Lung microvascular endothelial cell (primary cell): ENCODE results near the gene ZNF662. TPM values are rescaled to one million over a fixed set of nuclear protein-coding genes. Genes with fewer than 3 reads are reported as not detected.
"Not testable (repeated sequence)": the region's sequence is repeated elsewhere in the genome, so short reads cannot be mapped to it uniquely, and the experiment has no call there.

Experiments
- DNase-seq, 2 donors: peaks; one replicate each; pipeline versions ENCODE4 v3.0.0 to v3.0.0-alpha.2; 2010; ENCODE audit warnings: low read depth in 2 of 2
- total RNA-seq: library from RNA; depleted of rRNA; stranded (reverse); fragments of >200 nt; gene quantifications from 2 replicates; pipeline ENCODE4 v1.2.1, GENCODE V29; 2014

ZNF662 gene
- 0.44 and 1.8 TPM in 2 replicates for total RNA-seq

- DNase-seq = peak; percentile 20 to 28
These were observed at the start of gene ZNF662 for GRCh38 chr3:42906070-42906847. Gene ZNF662 (plus strand): TSS chr3:42906142. CDS start chr3:42908115, 1,973 bp downstream.

DNA sequence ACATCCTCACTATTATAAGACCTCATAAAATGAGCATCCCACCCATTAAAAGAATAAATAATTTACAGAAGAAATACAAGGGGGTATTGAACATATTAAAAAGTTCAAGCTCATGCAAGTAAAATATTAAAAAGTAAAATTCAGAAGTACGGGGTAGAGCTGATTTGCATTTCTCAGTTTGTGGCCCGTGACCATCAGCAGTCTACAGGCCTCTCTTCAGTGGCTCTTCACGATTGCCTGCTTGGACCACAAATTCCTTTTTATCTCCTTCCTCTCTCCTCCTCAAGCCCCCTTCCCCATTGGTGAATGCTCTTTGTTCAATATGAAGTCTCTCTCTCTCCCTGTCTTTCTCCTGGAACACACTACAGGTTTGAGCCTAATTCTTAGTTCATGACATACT, 49.4 kb upstream of the ZNF662 start:
- no peak for DNase-seq

GRCh38 chr3:42864321-42864950, 41.5 kb upstream of the ZNF662 start:
- no peak for DNase-seq

- DNase-seq = no peak
These were observed 40.7 kb upstream of the ZNF662 start for GRCh38 chr3:42865256-42865655.

- no peak for DNase-seq
These were observed 38.8 kb upstream of the ZNF662 start for GRCh38 chr3:42867138-42867537.

GRCh38 chr3:42868841-42869240, 37.1 kb upstream of the ZNF662 start:
- no peak for DNase-seq

DNA sequence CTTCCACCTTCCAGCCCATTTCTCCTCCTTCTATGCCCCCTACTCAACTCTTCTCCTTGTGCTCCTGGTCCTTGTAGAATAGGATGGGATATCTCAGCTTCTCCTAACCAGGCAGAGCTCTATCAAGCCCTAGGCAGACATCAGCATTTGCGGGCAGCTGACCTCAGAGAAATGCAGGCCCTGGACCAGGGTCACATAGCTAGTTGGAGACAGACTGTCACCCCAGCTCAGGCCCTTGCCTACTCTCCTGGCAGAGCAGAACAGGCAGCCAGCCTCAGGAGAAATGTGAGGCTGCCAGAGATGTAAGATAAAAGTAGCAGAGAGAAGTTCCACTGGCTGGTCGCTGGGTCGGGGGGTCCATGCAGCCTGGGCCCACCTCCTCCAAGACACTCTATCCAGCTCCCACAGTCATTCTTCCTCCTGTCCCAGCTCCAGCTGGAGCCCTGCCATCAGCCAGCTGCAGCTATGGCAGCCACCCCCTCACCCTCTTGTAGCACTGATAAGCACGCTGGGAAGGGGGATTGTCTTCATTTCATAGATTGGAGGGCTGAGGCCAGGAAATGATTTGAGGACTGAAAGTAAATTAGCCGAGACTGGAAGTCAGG, 34.2 kb upstream of the ZNF662 start:
- no peak for DNase-seq

DNA sequence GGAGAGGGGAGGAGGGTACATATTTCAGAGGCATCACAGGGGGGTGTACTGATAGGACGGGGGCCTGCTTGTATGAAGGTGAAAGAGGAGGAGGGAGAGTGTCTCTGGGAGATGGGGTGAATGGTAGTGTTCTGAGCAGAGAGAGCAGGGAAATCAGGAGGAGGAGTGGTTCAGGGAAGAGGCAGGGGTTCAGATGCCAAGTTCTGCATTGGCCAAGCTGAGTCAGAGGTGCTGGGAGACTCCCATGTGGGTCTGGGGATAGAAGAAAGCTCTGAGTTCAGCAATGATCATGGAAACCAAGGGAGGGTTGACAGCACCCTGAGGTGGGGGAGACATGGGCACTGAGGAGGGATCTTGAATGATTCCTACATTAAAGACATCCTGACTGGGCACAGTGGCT, 33.2 kb upstream of the ZNF662 start:
- no peak for DNase-seq

DNA sequence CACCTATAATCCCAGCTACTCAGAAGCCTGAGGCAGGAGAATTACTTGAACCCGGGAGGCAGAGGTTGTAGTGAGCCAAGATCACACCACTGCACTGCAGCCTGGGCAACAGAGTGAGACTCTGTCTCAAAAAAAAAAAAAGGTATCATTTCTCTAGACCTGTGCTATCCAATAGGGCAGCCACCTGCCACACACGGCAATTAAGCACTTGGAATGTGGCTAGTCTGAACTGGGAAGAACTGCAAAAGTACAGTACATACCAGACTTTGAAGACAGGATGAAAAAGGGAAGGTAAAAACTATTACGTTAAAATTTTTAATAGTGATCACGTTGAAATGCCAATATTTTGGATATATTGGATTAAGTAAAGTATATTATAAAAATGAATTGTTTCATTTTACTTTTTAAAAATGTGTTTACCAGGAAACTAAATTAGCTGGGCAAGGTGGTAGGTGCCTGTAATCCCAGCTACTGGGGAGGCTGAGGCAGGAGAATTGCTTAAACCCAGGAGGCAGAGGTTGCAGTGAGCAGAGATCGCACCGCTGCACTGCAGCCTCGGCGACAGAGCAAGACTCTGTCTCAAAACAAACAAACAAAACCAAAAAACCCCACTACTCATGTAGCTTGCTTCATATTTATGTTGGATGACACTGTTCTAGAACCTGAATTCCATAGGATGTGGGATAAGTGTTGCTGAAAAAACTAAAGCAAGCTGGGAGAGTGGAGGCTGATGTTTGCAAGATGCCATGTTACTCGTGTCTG, 32.5 kb upstream of the ZNF662 start:
- DNase-seq = no peak

DNA sequence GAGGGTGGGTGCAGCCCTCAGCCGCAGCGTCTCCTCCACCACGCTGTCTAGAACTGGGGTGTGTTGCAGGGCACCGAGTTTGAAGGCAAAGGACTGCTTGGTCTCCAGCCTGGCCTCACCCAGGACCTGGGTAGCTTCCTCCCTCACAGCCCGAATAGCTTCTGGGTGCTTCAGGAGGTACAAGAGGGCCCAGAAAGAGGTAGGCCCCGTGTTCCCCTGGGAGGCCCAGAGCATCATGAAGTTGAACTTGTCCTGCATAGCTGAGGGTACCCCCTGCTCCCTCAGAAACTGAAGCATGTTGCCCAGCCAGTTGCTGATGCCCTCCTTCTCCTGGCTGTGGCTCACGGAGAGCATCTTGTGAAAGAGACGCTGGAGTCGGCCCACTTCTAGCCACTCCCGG, 31.2 kb upstream of the ZNF662 start:
- DNase-seq = no peak

DNA sequence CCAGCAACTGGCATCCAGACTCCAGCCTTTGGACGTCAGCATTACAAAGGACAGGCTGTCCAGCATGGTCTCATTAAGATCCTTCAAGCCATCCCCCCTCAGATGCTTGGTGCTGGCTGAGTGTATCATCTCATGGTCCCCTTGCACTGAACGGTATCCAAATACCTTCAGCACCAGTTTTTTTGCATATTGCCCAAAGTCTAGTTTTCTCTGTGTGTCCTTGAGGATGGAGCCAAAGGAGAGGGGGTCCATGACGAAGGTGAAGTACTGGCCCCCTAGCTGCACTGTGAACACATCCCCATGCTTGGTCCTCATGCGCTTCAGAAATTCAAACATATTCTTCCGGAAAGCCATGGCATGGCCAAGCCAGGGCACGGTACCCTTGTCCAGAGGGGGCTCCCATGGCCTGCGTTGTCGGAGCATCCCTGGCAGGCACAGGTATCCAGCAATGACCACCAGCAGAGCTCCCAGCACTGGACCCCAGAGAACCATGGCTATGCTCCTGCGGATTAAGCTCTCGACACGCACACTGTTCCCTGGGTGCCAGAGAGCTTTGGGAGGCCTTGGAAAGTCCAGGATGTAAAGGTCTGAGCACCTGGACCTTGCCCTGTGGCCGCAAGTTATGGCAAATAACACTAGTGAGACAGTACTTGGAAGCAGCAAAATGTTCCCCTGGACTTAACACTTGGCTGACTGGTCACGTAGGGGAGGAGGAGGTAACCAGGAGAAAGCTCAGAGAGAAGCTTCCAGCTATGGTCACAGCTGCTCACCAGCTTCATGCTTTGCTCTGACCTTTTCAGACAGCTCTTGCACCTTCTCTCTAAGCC, 30.4 kb upstream of the ZNF662 start, which contains the start of gene CYP8B1:
TSS of gene CYP8B1 (minus strand) at position 555 of the 827 bp plus-strand sequence. CDS start at position 492, 63 bp downstream.
- DNase-seq = no peak

- no peak for DNase-seq
These were observed 29.5 kb upstream of the ZNF662 start for GRCh38 chr3:42876401-42876800.

DNA sequence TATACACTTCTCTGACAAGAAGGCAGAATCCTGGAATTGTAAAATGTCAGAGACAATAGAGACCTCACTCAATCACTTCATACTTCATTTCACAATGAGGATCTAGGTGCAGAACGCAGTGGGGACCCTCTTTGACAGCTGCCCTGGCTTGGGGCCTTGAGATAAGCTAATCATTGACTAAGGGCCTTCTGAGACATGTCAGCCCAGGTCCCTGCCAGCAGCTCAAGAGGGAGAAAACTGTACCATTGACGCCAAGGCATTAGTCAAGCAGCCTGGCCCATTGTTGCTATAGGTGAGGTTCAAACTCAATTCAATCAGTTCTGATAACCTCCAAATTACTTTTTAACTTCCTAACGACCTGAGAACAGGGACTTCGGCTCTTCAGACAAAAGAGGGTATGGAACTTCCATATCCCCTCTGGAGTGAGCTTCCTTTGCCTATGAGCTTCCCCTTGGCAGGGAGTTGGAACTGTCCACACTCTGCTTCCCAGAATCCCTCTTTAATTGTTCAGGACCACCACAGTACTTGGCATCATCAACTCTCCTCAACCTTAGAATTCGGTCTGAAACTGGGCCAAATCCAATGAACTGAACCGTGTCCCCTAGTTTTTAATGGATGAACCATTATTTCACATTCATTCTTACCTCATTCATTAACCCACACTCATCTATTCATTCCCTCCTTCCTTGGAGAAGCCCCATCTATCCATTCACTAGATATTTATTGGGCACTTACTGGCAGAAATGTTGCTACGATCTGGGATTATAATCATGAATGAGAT, 28.8 kb upstream of the ZNF662 start:
- DNase-seq = no peak

GRCh38 chr3:42877881-42878280, 28.1 kb upstream of the ZNF662 start:
- no peak for DNase-seq

- DNase-seq = no peak
These were observed 25.8 kb upstream of the ZNF662 start for GRCh38 chr3:42880183-42880582.

DNA sequence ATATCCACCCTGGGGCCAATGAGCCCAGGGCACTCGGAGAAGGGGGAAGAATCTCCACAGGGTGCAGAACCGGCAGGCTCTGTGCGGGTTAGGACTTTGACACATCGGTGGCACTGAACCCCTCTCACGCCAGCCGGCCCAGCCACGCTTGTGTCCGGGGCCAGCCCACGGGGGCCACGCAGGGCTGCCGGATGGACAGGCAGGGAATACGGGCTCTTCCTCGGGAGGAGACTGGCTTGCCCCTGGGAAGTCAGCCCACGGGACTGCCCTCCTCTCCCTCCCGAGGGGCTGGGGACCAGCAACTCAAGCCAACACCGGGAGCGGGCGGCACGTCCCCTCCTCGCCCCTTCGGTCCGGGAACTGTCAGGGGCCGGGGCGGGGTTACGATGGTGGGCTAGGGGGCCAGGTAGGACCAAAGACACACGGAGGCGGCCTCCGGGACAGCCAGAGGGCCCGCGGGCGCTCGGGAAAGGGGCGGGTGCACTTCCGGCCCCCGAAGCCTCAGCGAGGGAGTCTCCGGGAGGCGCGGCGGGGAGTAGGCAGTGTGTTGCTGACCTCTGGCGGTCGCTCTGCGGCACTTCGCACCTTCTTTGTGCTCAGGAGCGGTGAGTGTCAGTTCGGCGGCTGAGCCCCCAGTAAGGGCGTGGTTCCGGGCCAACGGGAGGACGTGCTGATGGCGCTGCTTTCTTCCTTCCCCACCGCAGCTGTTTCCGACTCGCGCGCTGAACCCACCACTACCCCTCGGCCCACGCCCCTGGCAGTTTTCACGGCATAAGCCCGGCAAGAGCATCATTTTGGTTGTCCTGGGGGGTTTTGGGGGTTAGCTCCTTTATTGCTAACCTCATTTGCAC, 25.1 kb upstream of the ZNF662 start:
- peak; percentile 72 to 76 for DNase-seq

DNA sequence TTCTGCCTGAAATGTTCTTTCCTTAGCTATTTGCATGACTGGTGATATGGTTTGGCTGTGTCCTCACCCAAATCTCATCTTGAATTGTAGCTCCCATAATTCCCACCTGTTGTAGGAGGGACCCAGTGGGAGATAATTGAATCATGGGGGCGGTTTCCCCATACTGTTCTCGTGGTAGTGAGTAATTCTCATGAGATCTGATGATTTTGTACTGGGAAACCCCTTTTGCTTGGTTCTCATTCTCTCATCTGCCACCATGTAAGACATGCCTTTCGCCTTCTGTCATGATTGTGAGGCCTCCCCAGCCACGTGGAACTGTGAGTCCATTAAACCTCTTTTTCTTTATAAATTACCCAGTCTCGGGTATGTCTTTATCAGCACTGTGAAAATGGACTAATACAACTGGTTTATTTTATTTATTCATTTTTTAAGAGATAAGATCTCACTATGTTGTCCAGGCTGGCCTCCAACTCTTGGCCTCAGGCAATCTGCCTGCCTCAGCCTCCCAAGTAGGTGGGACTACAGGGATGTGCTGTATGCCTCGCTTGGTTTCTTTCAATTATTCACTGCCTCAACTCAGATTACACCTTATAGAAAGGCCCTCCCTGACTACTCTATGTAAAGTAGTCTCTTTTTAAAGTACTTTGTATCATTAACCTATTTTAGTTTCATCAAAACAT, 22.6 kb upstream of the ZNF662 start:
- not testable (repeated sequence) for DNase-seq

GRCh38 chr3:42884324-42884723, 21.6 kb upstream of the ZNF662 start:
- no peak for DNase-seq
